HCT116 (cell line): ENCODE data around the gene TRIM63. TPM values are rescaled to one million over a fixed set of nuclear protein-coding genes. Genes with fewer than 3 reads are reported as not detected.

Experiments used
- ATAC-seq: fragments of 200-7000 bp; cut with Tn5 transposase; 2 replicates; pipeline ENCODE4 v1.9.1; 2020; ENCODE audit warnings: mild to moderate bottlenecking, moderate library complexity
- BruUV-seq: library from RNA; stranded (reverse); fragments of 400-500 nt; replicated peaks from 2 replicates; lab custom pipeline; 2021; lab: Mats Ljungman, UMichigan
- CTCF ChIA-PET: fragments of 300-600 bp; sonication (Branson Sonifier 250); formaldehyde crosslinking; loops from one replicate; lab custom pipeline; 2021; ENCODE audit warnings: antibody characterized with exemption; lab: Charles Lee
- POLR2A ChIA-PET: fragments of 300-600, 350-600 bp; sonication (Branson Sonifier 250); formaldehyde crosslinking; loops from one replicate; lab custom pipeline; 2021; ENCODE audit warnings: antibody characterized with exemption; lab: Charles Lee
- RAD21 ChIA-PET, 2 experiments: fragments of 300-600 bp; sonication (Branson Sonifier 250); formaldehyde crosslinking; loops; one replicate each; lab custom pipeline; 2023; ENCODE audit warnings: low total read pairs in 2 of 2; ENCODE audit not compliant: uncharacterized antibody in 2 of 2, unreplicated experiment in 2 of 2, low non-redundant PET in 1 of 2; lab: Charles Lee
- DNase-seq: peaks from one replicate; pipeline ENCODE4 v3.0.0-alpha.2; 2010; ENCODE audit warnings: low read depth, low spot score
- H2AFZ ChIP-seq: fragments of 200-600 bp; shearing (Covaris generic), sonication (generic); 2 replicates; pipeline ENCODE4 v1.6.1; 2017; ENCODE audit warnings: low read depth, mixed run types, mixed read lengths, antibody characterized with exemption, low read length; ENCODE audit not compliant: poor library complexity, severe bottlenecking
- H3K27ac ChIP-seq: 2 replicates; pipeline ENCODE4 v1.5.1; 2012; ENCODE audit warnings: low read depth, low read length
- H3K27me3 ChIP-seq: fragments of 200-600 bp; sonication (generic); 2 replicates; pipeline ENCODE4 v1.6.1; 2016; ENCODE audit warnings: mixed run types, low read length, mixed read lengths; ENCODE audit not compliant: insufficient read depth
- H3K36me3 ChIP-seq, 2 experiments: fragments of 200-500 bp in 1 of 2; fragments of 200-600 bp in 1 of 2; sonication (Bioruptor generic) in 1 of 2; sonication (generic) in 1 of 2; 2 replicates each; pipeline versions ENCODE4 v1.5.1 to v1.6.1; 2014 to 2016; ENCODE audit warnings: low read length in 2 of 2, inconsistent platforms in 1 of 2, mixed read lengths in 1 of 2, mixed run types in 1 of 2; ENCODE audit not compliant: insufficient read depth in 2 of 2, control insufficient read depth in 1 of 2
- H3K4me1 ChIP-seq, 2 experiments: fragments of 200-600 bp in 1 of 2; sonication (generic) in 1 of 2; 2 replicates each; pipeline versions ENCODE4 v1.5.1 to v1.6.1; 2012 to 2017; ENCODE audit warnings: low read length in 2 of 2, inconsistent platforms in 1 of 2, mild to moderate bottlenecking in 1 of 2, mixed read lengths in 1 of 2, mixed run types in 1 of 2, moderate library complexity in 1 of 2; ENCODE audit not compliant: insufficient read depth in 2 of 2, control insufficient read depth in 1 of 2
- H3K4me2 ChIP-seq: fragments of 200-600 bp; sonication (generic); 2 replicates; pipeline ENCODE4 v1.6.1; 2017; ENCODE audit warnings: mixed run types, low read length, mixed read lengths
- H3K4me3 ChIP-seq, 2 experiments: fragments of 200-600 bp in 1 of 2; sonication (generic) in 1 of 2; replicated peaks in 1 of 2; 2 replicates each; pipeline ENCODE4 v1.5.1; 2011 to 2016; ENCODE audit warnings: low read length in 2 of 2, control low read depth in 1 of 2, low read depth in 1 of 2, mild to moderate bottlenecking in 1 of 2, mixed read lengths in 1 of 2, mixed run types in 1 of 2
- H3K79me2 ChIP-seq: fragments of 200-600 bp; sonication (generic); 2 replicates; pipeline ENCODE4 v1.6.1; 2017; ENCODE audit warnings: mild to moderate bottlenecking, mixed run types, low read length, moderate library complexity, mixed read lengths; ENCODE audit not compliant: insufficient read depth
- H3K9ac ChIP-seq: fragments of 200-600 bp; sonication (generic); 2 replicates; pipeline ENCODE4 v1.6.1; 2016; ENCODE audit warnings: low read length, mixed read lengths
- H3K9me2 ChIP-seq: fragments of 200-600 bp; sonication (generic), shearing (Covaris generic); 2 replicates; pipeline ENCODE4 v1.6.1; 2017; ENCODE audit warnings: mixed run types, mild to moderate bottlenecking, moderate library complexity; ENCODE audit not compliant: insufficient read depth
- H3K9me3 ChIP-seq, 2 experiments: fragments of 200-500 bp in 1 of 2; fragments of 200-600 bp in 1 of 2; sonication (Bioruptor generic) in 1 of 2; sonication (generic) in 1 of 2; 2 replicates each; pipeline ENCODE4 v1.6.1; 2014 to 2017; ENCODE audit warnings: low read length in 2 of 2, mixed read lengths in 2 of 2, inconsistent platforms in 1 of 2, low read depth in 1 of 2, mild to moderate bottlenecking in 1 of 2, mixed run types in 1 of 2, moderate library complexity in 1 of 2; ENCODE audit not compliant: control insufficient read depth in 1 of 2, insufficient read depth in 1 of 2
- H4K20me1 ChIP-seq: fragments of 200-600 bp; sonication (generic), shearing (Covaris generic); 2 replicates; pipeline ENCODE4 v1.6.1; 2017; ENCODE audit warnings: mixed run types, mild to moderate bottlenecking, moderate library complexity; ENCODE audit not compliant: insufficient read depth
- ATF3 ChIP-seq: IDR thresholded peaks from 2 replicates; pipeline ENCODE4 v1.6.1; 2012
- EZH2 ChIP-seq: fragments of 200-600 bp; sonication (generic); IDR thresholded peaks from 2 replicates; pipeline ENCODE4 v1.6.1; 2017; ENCODE audit warnings: antibody characterized with exemption, mixed run types
- YY1 ChIP-seq: IDR thresholded peaks from 2 replicates; pipeline ENCODE4 v1.6.1; 2011; ENCODE audit warnings: low read length, low read depth, moderate library complexity, mild to moderate bottlenecking; ENCODE audit not compliant: insufficient replicate concordance; ENCODE audit errors: extremely low read depth
- intact Hi-C: fragments of 100-400 bp; cut with micrococcal nuclease; formaldehyde crosslinking; loops from 2 replicates; pipeline ENCODE4 v1.10.0; 2022
- total RNA-seq: library from RNA; stranded (reverse); gene quantifications from one replicate; pipeline ENCODE4 v1.2.1, GENCODE V29; 2021; ENCODE audit not compliant: unreplicated experiment

Gene TRIM63
- total RNA-seq, 1 experiment from 2014 or later: not detected

DNA sequence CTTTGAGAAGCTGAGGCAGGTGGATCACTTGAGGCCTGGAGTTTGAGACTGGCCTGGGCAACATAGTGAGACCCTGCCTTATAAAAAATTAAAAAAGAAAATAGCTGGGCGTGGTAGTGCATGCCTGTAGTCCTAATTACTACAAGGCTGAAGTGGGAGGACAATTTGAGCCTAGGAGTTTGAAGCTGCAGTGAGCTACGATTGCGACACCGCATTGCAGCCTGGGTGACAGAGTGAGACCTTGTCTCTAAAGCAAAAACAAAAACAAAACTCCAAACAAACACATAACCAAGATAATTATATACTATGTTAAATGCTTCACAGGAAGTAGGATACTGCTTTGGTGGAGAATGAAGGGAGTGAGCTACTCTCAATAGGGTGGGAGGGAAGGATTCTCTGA is 64.2 kb downstream of the TRIM63 start:
- no peak for TF ChIP-seq YY1
- TF ChIP-seq ATF3: no peak
- TF ChIP-seq EZH2: no peak
- Histone ChIP-seq H3K27me3 (no peaks in the 10 kb centered on the region), H4K20me1 (no peaks in the 10 kb centered on the region), H3K4me1 (peaks cover 5 to 7% of the 10 kb centered on the region in 2 experiments; a peak in 3 of 4 replicates), H3K9me2 (no peaks in the 10 kb centered on the region), H3K9ac (no peak overlapping the region), H3K9me3 (no peaks in the 10 kb centered on the region), H3K36me3 (no peaks in the 10 kb centered on the region), H3K4me2 (no peak overlapping the region), H3K79me2 (no peaks in the 10 kb centered on the region), H3K27ac (no peak overlapping the region), H3K4me3 (no peak overlapping the region), H2AFZ (no peak overlapping the region)
- DNase-seq: no peak
- intact Hi-C loops: no loop called here
- CTCF ChIA-PET: interaction anchor here (2.0 kb wide), 1 partner anchor 108 kb away, joined by 8 read pairs; no protein-coding TSS in a partner anchor
- ATAC-seq: no peak
- RAD21 ChIA-PET: no interaction called here
- POLR2A ChIA-PET: interaction anchor here (0.7 to 1.0 kb wide), 2 partner anchors 98 to 148 kb away, joined by 3 read pairs; partner anchors contain the start of gene STMN1
- no TSS peak for BruUV-seq

Other genes with a start within 250 kb of the TRIM63 start
- gene MTFR1L, start 247.7 kb downstream of the TRIM63 start, total RNA-seq: 35.8 TPM
- gene AUNIP, start 208.2 kb downstream of the TRIM63 start, total RNA-seq: 12.1 TPM
- 13.1 TPM for gene PAQR7, start 191.9 kb downstream of the TRIM63 start, total RNA-seq
- 368 TPM for gene STMN1, start 161.2 kb downstream of the TRIM63 start, total RNA-seq
- 13.0 TPM for gene PAFAH2, start 69.6 kb downstream of the TRIM63 start, total RNA-seq
- gene EXTL1, start 45.9 kb downstream of the TRIM63 start, total RNA-seq: 0.15 TPM
- not detected for gene SLC30A2, start 21.5 kb downstream of the TRIM63 start, total RNA-seq
- gene PDIK1L, start 44.2 kb upstream of the TRIM63 start, total RNA-seq: 8.8 TPM
- 0.34 TPM for gene FAM110D, start 91.4 kb upstream of the TRIM63 start, total RNA-seq
- not detected for gene C1orf232, start 101.3 kb upstream of the TRIM63 start, total RNA-seq
- 62.4 TPM for gene ZNF593, start 102.3 kb upstream of the TRIM63 start, total RNA-seq
- gene ZNF593OS, start 104.2 kb upstream of the TRIM63 start, total RNA-seq: not detected
- 26.6 TPM for gene CNKSR1, start 109.9 kb upstream of the TRIM63 start, total RNA-seq
- gene CATSPER4, start 123.0 kb upstream of the TRIM63 start, total RNA-seq: not detected
- gene CEP85, start 166.6 kb upstream of the TRIM63 start, total RNA-seq: 37.2 TPM
- 112 TPM for gene SH3BGRL3, start 212.5 kb upstream of the TRIM63 start, total RNA-seq
- 19.3 TPM for gene UBXN11, start 239.0 kb upstream of the TRIM63 start, total RNA-seq